ENCODE results near the gene TSPYL4. TPM values are rescaled to one million over a fixed set of nuclear protein-coding genes. Genes with fewer than 3 reads are reported as not detected.

Gene TSPYL4
- total and polyA plus RNA-seq, 2 donors from 2014 or later, result 15.2 to 25.8 TPM

DNA sequence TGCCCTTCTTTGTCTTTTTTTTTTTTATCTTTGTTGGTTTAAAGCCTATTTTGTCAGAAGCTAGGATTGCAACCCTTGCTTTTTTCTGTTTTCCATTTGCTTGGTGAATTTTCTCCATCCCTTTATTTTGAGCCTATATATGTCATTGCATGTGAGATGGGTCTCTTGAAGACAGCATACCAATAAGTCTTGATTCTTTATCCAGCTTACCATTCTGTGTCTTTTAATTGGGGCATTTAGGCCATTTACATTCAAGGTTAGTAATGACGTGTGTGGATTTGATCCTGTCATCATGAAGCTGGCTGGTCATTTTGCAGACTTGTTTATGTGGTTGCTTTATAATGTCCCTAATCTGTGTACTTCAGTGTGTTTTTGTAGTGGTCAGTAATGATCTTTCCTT lies 9.5 kb upstream of the TSPYL4 start:
- H3K9me3 ChIP-seq (ENCODE audit: control insufficient read depth in 2 of 3, insufficient read depth in 1 of 3, low read length in 3 of 3), result no peaks in the 10 kb centered on the region
- TF ChIP-seq, protein P1, sequence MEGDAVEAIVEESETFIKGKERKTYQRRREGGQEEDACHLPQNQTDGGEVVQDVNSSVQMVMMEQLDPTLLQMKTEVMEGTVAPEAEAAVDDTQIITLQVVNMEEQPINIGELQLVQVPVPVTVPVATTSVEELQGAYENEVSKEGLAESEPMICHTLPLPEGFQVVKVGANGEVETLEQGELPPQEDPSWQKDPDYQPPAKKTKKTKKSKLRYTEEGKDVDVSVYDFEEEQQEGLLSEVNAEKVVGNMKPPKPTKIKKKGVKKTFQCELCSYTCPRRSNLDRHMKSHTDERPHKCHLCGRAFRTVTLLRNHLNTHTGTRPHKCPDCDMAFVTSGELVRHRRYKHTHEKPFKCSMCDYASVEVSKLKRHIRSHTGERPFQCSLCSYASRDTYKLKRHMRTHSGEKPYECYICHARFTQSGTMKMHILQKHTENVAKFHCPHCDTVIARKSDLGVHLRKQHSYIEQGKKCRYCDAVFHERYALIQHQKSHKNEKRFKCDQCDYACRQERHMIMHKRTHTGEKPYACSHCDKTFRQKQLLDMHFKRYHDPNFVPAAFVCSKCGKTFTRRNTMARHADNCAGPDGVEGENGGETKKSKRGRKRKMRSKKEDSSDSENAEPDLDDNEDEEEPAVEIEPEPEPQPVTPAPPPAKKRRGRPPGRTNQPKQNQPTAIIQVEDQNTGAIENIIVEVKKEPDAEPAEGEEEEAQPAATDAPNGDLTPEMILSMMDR (IDR thresholded peaks at IDR 0.05; ENCODE audit: borderline replicate concordance, extremely low read depth, insufficient read depth), result no peak
- no peak for DNase-seq
- intact Hi-C loops (cut with DNase I), result no loop called here
- no peaks in the 10 kb centered on the region for H3K27me3 ChIP-seq (ENCODE audit: control insufficient read depth, insufficient read depth, low read length)
- no peak overlapping the region for H3K27ac ChIP-seq (ENCODE audit: low read depth in 2 of 2, low read length in 2 of 2)
- H3K4me3 ChIP-seq (ENCODE audit: low read length in 3 of 3), result no peak overlapping the region
- H3K4me1 ChIP-seq (ENCODE audit: control insufficient read depth in 2 of 3, insufficient read depth in 2 of 3, low read depth in 1 of 3, low read length in 3 of 3), result no peaks in the 10 kb centered on the region
- no peak overlapping the region for H3K9ac ChIP-seq (ENCODE audit: low read length in 3 of 3)
- no peak for FAIRE-seq
- H3K36me3 ChIP-seq (ENCODE audit: control insufficient read depth in 2 of 3, insufficient read depth in 3 of 3, low read length in 3 of 3), result peaks cover 0 to 2% (median 0%) of the 10 kb centered on the region in 3 donors

DNA sequence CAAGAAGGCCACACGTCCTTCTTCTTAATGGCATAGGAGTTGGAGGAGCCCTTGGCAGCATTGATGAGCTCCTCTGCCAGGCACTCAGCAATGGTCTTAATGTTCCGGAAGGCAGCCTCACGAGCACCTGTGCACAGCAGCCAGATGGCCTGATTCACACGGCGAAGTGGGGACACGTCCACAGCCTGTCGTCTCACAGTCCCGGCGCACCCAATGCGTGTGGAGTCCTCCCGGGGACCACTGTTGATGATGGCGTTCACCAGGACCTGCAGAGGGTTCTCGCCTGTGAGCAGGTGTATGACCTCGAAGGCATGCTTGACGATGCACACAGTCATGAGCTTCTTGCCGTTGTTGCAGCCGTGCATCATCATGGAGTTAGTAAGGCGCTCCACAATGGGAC lies 4.6 kb upstream of the TSPYL4 start:
- H3K9me3 ChIP-seq (ENCODE audit: control insufficient read depth in 2 of 3, insufficient read depth in 1 of 3, low read length in 3 of 3), result no peaks in the 10 kb centered on the region
- no peak overlapping the region for H3K9ac ChIP-seq (ENCODE audit: low read length in 3 of 3)
- H3K4me1 ChIP-seq (ENCODE audit: control insufficient read depth in 2 of 3, insufficient read depth in 2 of 3, low read depth in 1 of 3, low read length in 3 of 3), result peaks cover 0 to 7% (median 3%) of the 10 kb centered on the region in 3 donors
- no peak overlapping the region for H3K27ac ChIP-seq (ENCODE audit: low read depth in 2 of 2, low read length in 2 of 2)
- H3K27me3 ChIP-seq (ENCODE audit: control insufficient read depth, insufficient read depth, low read length), result no peaks in the 10 kb centered on the region
- no peak overlapping the region for H3K4me3 ChIP-seq (ENCODE audit: low read length in 3 of 3)
- intact Hi-C loops (cut with DNase I), result no loop called here
- peaks cover 0 to 2% (median 0%) of the 10 kb centered on the region in 3 donors for H3K36me3 ChIP-seq (ENCODE audit: control insufficient read depth in 2 of 3, insufficient read depth in 3 of 3, low read length in 3 of 3)
- FAIRE-seq (no peak), DNase-seq (no peak)
- TF ChIP-seq, protein P1 (IDR thresholded peaks at IDR 0.05; ENCODE audit: borderline replicate concordance, extremely low read depth, insufficient read depth), result no peak

DNA sequence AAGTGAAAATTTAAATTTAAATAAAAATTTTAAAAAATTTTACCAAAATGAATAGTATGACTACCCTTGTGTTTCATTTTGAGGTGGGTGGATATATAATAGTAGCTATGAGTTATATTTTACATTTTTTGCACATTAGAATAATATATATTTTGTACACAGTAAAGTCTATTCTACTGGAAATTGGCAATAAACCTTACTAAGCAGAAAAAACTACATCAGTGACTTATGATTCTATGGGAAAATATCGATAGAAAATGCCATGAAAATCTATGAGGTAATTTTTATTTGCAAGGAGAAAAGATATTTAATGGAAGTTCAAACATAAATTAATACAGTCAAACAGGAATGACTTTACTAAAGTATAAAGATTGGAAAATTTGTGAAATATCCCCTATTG lies 2.8 kb upstream of the TSPYL4 start:
- H3K27ac ChIP-seq (ENCODE audit: low read depth in 2 of 2, low read length in 2 of 2), result no peak overlapping the region
- intact Hi-C loops (cut with DNase I), result no loop called here
- no peak overlapping the region for H3K4me3 ChIP-seq (ENCODE audit: low read length in 3 of 3)
- H3K9me3 ChIP-seq (ENCODE audit: control insufficient read depth in 2 of 3, insufficient read depth in 1 of 3, low read length in 3 of 3), result no peaks in the 10 kb centered on the region
- H3K27me3 ChIP-seq (ENCODE audit: control insufficient read depth, insufficient read depth, low read length), result no peaks in the 10 kb centered on the region
- no peak overlapping the region for H3K9ac ChIP-seq (ENCODE audit: low read length in 3 of 3)
- FAIRE-seq (no peak), DNase-seq (no peak)
- TF ChIP-seq, protein P1 (IDR thresholded peaks at IDR 0.05; ENCODE audit: borderline replicate concordance, extremely low read depth, insufficient read depth), result no peak
- H3K4me1 ChIP-seq (ENCODE audit: control insufficient read depth in 2 of 3, insufficient read depth in 2 of 3, low read depth in 1 of 3, low read length in 3 of 3), result peaks cover 0 to 20% (median 16%) of the 10 kb centered on the region in 3 donors
- H3K36me3 ChIP-seq (ENCODE audit: control insufficient read depth in 2 of 3, insufficient read depth in 3 of 3, low read length in 3 of 3), result peaks cover 0 to 2% (median 0%) of the 10 kb centered on the region in 3 donors

DNA sequence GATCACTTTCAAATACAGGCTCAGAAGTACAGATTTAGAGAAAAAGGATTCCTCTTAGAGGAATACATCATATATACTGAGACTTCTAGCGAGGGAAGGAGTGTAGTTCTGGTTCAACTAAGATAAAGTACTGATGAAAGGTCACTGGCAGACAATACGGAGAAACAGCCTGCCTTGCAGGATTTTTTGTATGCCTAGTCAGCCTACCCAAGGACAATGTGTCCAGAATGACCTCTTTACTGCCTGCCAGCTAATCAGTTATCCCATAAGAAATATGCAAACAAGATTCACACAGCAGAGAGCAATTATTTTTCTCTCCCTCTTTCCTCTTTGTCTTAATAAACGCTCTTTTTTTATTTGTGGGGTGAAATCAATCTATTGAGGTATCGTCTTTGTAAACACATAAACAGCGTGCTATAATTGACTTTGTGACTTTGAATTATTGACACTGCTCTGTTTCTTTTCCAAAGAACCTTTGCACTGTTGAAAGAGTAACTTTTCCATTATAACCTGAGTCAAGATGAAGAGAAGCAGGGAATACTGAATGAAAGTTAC lies 1.4 kb upstream of the TSPYL4 start:
- peaks cover 0 to 2% (median 0%) of the 10 kb centered on the region in 3 donors for H3K36me3 ChIP-seq (ENCODE audit: control insufficient read depth in 2 of 3, insufficient read depth in 3 of 3, low read length in 3 of 3)
- H3K4me3 ChIP-seq (ENCODE audit: low read length in 3 of 3), result peak overlapping the region; percentile 3 to 92 (median 85)
- TF ChIP-seq, protein P1 (IDR thresholded peaks at IDR 0.05; ENCODE audit: borderline replicate concordance, extremely low read depth, insufficient read depth), result no peak
- intact Hi-C loops (cut with DNase I), result no loop called here
- H3K9me3 ChIP-seq (ENCODE audit: control insufficient read depth in 2 of 3, insufficient read depth in 1 of 3, low read length in 3 of 3), result no peaks in the 10 kb centered on the region
- peaks cover 0 to 29% (median 27%) of the 10 kb centered on the region in 3 donors for H3K4me1 ChIP-seq (ENCODE audit: control insufficient read depth in 2 of 3, insufficient read depth in 2 of 3, low read depth in 1 of 3, low read length in 3 of 3)
- no peaks in the 10 kb centered on the region for H3K27me3 ChIP-seq (ENCODE audit: control insufficient read depth, insufficient read depth, low read length)
- DNase-seq, result peak in 2 of 5 donors; percentile 65 to 68
- no peak overlapping the region for H3K27ac ChIP-seq (ENCODE audit: low read depth in 2 of 2, low read length in 2 of 2)
- peak overlapping the region in 2 of 3 donors; percentile 78 to 84 for H3K9ac ChIP-seq (ENCODE audit: low read length in 3 of 3)
- no peak for FAIRE-seq
